Neuronal stem cell (in vitro differentiated cells): Measurements from ENCODE around the gene TAF1C.

Experiments used
- DNase-seq: peaks from one replicate; pipeline ENCODE4 v3.0.0-alpha.2; 2013; ENCODE audit warnings: low spot score
- H2AFZ ChIP-seq: one replicate; pipeline ENCODE4 v1.6.1; 2013; ENCODE audit warnings: mild to moderate bottlenecking, low read length, inconsistent platforms
- H2AK5ac ChIP-seq: 2 replicates; pipeline ENCODE4 v1.6.1; 2013; ENCODE audit warnings: low read depth, mild to moderate bottlenecking, inconsistent platforms, low read length, moderate library complexity, mixed read lengths
- H2BK120ac ChIP-seq: 2 replicates; pipeline ENCODE4 v1.6.1; 2013; ENCODE audit warnings: low read depth, mild to moderate bottlenecking, inconsistent platforms, low read length, moderate library complexity, mixed read lengths
- H2BK12ac ChIP-seq: one replicate; pipeline ENCODE4 v1.6.1; 2013; ENCODE audit warnings: low read length, inconsistent platforms
- H2BK15ac ChIP-seq: 2 replicates; pipeline ENCODE4 v1.6.1; 2013; ENCODE audit warnings: mild to moderate bottlenecking, low read length, inconsistent platforms, mixed read lengths
- H2BK5ac ChIP-seq: one replicate; pipeline ENCODE4 v1.6.1; 2013; ENCODE audit warnings: inconsistent platforms, mild to moderate bottlenecking, low read length, moderate library complexity
- H3K14ac ChIP-seq: one replicate; pipeline ENCODE4 v1.6.1; 2013; ENCODE audit warnings: low read length, inconsistent platforms
- H3K18ac ChIP-seq: 2 replicates; pipeline ENCODE4 v1.6.1; 2013; ENCODE audit warnings: low read length, inconsistent platforms
- H3K23ac ChIP-seq: 2 replicates; pipeline ENCODE4 v1.6.1; 2013; ENCODE audit warnings: low read depth, mild to moderate bottlenecking, mixed read lengths, low read length, inconsistent platforms; ENCODE audit not compliant: poor library complexity
- H3K27ac ChIP-seq: replicated peaks from 3 replicates; pipeline ENCODE4 v1.5.1; 2013; ENCODE audit warnings: low read length, inconsistent platforms
- H3K27me3 ChIP-seq, 3 experiments: 2 replicates each; pipeline ENCODE4 v1.6.1; 2013; ENCODE audit warnings: low read length in 3 of 3, mild to moderate bottlenecking in 2 of 3, inconsistent platforms in 1 of 3, low read depth in 1 of 3, mixed read lengths in 1 of 3, moderate library complexity in 1 of 3; ENCODE audit not compliant: control insufficient read depth in 3 of 3, insufficient read depth in 3 of 3
- H3K36me3 ChIP-seq, 2 donors: replicated peaks in 1 of 2; 2 replicates each; pipeline ENCODE4 v1.6.1; 2013; ENCODE audit warnings: low read length in 2 of 2; ENCODE audit not compliant: control insufficient read depth in 2 of 2, insufficient read depth in 2 of 2
- H3K4ac ChIP-seq: 2 replicates; pipeline ENCODE4 v1.6.1; 2013; ENCODE audit warnings: inconsistent platforms, mild to moderate bottlenecking, low read length, moderate library complexity
- H3K4me1 ChIP-seq, 2 donors: 1 replicate in 1 of 2; 2 replicates in 1 of 2; pipeline ENCODE4 v1.6.1; 2013; ENCODE audit warnings: low read length in 2 of 2, low read depth in 1 of 2; ENCODE audit not compliant: control insufficient read depth in 2 of 2, insufficient read depth in 1 of 2
- H3K4me2 ChIP-seq: one replicate; pipeline ENCODE4 v1.6.1; 2013; ENCODE audit warnings: mild to moderate bottlenecking, low read length, inconsistent platforms; ENCODE audit not compliant: insufficient read depth, poor library complexity, severe bottlenecking
- H3K4me3 ChIP-seq, 2 donors: 2 replicates each; pipeline ENCODE4 v1.5.1; 2013; ENCODE audit warnings: low read length in 2 of 2, mild to moderate bottlenecking in 2 of 2, inconsistent platforms in 1 of 2, moderate library complexity in 1 of 2
- H3K79me1 ChIP-seq: one replicate; pipeline ENCODE4 v1.6.1; 2013; ENCODE audit warnings: low read depth, mild to moderate bottlenecking, inconsistent platforms, low read length, moderate library complexity
- H3K9ac ChIP-seq: one replicate; pipeline ENCODE4 v1.6.1; 2013; ENCODE audit warnings: mild to moderate bottlenecking, low read depth, low read length, inconsistent platforms; ENCODE audit not compliant: poor library complexity
- H3K9me3 ChIP-seq, 2 donors: replicated peaks in 1 of 2; 2 replicates each; pipeline versions ENCODE3 to v1.6.1; 2013; ENCODE audit warnings: low read length in 2 of 2, mild to moderate bottlenecking in 2 of 2, inconsistent platforms in 1 of 2, low read depth in 1 of 2, mixed read lengths in 1 of 2, moderate library complexity in 1 of 2; ENCODE audit not compliant: control insufficient read depth in 2 of 2, insufficient read depth in 1 of 2
- H4K8ac ChIP-seq: one replicate; pipeline ENCODE4 v1.6.1; 2013; ENCODE audit warnings: low read depth, mild to moderate bottlenecking, inconsistent platforms, low read length, moderate library complexity
- H4K91ac ChIP-seq: one replicate; pipeline ENCODE4 v1.6.1; 2013; ENCODE audit warnings: low read length, low read depth, mild to moderate bottlenecking, inconsistent platforms; ENCODE audit not compliant: poor library complexity
- WGBS, 2 donors: extraction: QIAGEN DNeasy Blood & Tissue Kit; methylation state at CpG; one replicate each; pipeline ENCODE4 v1.1.7; 2013; ENCODE audit warnings: missing lambda C conversion rate in 2 of 2, mixed read lengths in 1 of 2; ENCODE audit not compliant: insufficient read length in 2 of 2, insufficient replicate concordance in 1 of 2; ENCODE audit errors: extremely low coverage in 2 of 2; 5-methylcytosine and 5-hydroxymethylcytosine counted together

Gene TAF1C

DNA sequence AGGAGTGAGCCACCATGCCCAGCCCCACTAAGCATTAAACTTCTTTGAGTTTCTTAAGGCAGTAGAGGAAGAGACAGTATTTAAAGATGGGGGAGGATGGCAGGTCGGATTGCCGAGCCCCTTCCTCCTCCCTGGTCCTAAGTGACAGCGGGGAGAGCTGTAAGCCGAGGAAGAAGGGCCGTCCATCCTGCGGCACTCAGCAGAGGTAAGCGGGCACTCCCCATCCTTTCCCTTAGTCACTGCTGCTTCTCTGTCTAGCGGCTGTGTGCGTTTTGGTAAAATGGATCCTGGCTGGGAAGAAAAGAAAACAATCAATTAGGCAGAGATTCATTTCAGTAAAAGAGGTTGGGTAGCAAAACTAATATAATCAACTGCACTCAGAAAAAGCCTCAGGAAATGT is 27.9 kb downstream of the TAF1C start:
- Histone ChIP-seq H3K4me1 (no peaks in the 10 kb centered on the region), H2BK5ac (no peak overlapping the region), H3K4me2 (no peak overlapping the region), H3K9me3 (no peaks in the 10 kb centered on the region), H3K9ac (no peak overlapping the region), H3K27me3 (peaks cover 0 to 27% (median 0%) of the 10 kb centered on the region in 3 experiments), H2BK12ac (no peak overlapping the region), H3K14ac (no peak overlapping the region), H2AK5ac (no peak overlapping the region), H3K36me3 (no peaks in the 10 kb centered on the region), H2AFZ (peak overlapping the region; percentile 65), H2BK15ac (no peak overlapping the region), H3K4ac (no peak overlapping the region), H3K4me3 (no peak overlapping the region), H2BK120ac (no peak overlapping the region), H3K23ac (no peak overlapping the region), H3K18ac (no peak overlapping the region), H3K27ac (no peak overlapping the region), H4K91ac (no peak overlapping the region), H3K79me1 (no peaks in the 10 kb centered on the region), H4K8ac (no peak overlapping the region)
- DNase-seq = no peak
- WGBS, 2 donors = no CpG with 5 or more reads among the region's 9 CpGs

DNA sequence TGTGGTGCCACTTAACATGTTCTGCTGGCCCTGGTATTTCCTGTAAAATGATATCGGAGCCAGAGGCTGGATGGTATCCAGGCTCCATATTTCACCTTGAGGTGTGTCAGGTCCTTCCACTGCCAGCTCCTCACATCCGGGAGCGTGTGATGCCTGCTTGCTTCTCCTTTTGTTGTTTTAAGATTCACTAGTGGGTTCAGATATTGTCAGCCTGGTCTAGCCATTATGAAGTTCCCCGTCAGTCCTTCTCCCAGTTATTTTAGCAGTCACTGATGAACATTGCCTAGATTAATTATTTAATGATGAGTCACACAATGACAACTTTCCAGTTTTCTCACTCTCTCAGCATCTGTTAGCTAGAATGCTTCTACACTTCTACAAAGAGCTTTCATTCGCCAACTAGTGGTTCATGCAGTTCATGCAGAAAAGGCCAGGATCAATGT is 30.5 kb downstream of the TAF1C start:
- peaks cover 0 to 34% (median 0%) of the 10 kb centered on the region in 3 experiments for H3K27me3 ChIP-seq
- H3K14ac ChIP-seq = no peak overlapping the region
- no peaks in the 10 kb centered on the region for H3K36me3 ChIP-seq
- WGBS, 2 donors = no CpG with 5 or more reads among the region's 5 CpGs
- H3K9ac ChIP-seq = no peak overlapping the region
- no peak overlapping the region for H3K4ac ChIP-seq
- H3K18ac ChIP-seq = no peak overlapping the region
- no peak overlapping the region for H2BK5ac ChIP-seq
- H2AFZ ChIP-seq = no peak overlapping the region
- H2AK5ac ChIP-seq = no peak overlapping the region
- H3K79me1 ChIP-seq = no peaks in the 10 kb centered on the region
- no peak overlapping the region for H3K4me3 ChIP-seq
- no peak overlapping the region for H3K27ac ChIP-seq
- no peak overlapping the region for H2BK15ac ChIP-seq
- no peak overlapping the region for H3K4me2 ChIP-seq
- H3K9me3 ChIP-seq = no peaks in the 10 kb centered on the region
- H3K4me1 ChIP-seq = no peaks in the 10 kb centered on the region
- no peak for DNase-seq
- H2BK120ac ChIP-seq = no peak overlapping the region
- H2BK12ac ChIP-seq = no peak overlapping the region
- no peak overlapping the region for H4K91ac ChIP-seq
- no peak overlapping the region for H3K23ac ChIP-seq
- H4K8ac ChIP-seq = no peak overlapping the region

DNA sequence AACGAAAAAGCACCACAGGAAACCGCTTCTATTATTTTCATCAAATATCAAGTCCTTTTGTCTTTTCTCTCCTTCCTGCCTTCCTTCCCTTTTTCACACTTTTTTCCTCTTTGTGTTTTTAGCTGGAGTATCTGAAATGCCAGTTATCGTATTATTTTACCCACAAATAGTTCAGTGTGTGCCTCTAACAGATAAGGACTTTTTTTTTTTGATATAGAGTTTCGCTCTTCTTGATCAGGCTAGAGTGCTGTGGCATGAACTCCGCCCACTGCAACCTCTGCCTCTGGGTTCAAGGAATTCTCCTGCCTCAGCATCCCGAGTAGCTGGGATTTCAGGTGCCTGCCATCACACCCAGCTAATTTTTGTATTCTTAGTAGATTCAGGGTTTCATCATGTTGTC is 31.1 kb downstream of the TAF1C start:
- no peak overlapping the region for H2AK5ac ChIP-seq
- H4K8ac ChIP-seq = no peak overlapping the region
- no peak overlapping the region for H2BK5ac ChIP-seq
- H2BK15ac ChIP-seq = no peak overlapping the region
- H2BK120ac ChIP-seq = no peak overlapping the region
- H3K27me3 ChIP-seq = peaks cover 0 to 36% (median 0%) of the 10 kb centered on the region in 3 experiments
- H3K4me2 ChIP-seq = no peak overlapping the region
- no peak overlapping the region for H3K4me3 ChIP-seq
- no peak overlapping the region for H3K4ac ChIP-seq
- no peak overlapping the region for H3K18ac ChIP-seq
- no peaks in the 10 kb centered on the region for H3K9me3 ChIP-seq
- no CpG with 5 or more reads among the region's 6 CpGs for WGBS, 2 donors
- H3K9ac ChIP-seq = no peak overlapping the region
- no peak overlapping the region for H3K23ac ChIP-seq
- no peaks in the 10 kb centered on the region for H3K36me3 ChIP-seq
- no peaks in the 10 kb centered on the region for H3K4me1 ChIP-seq
- H3K14ac ChIP-seq = no peak overlapping the region
- no peak overlapping the region for H3K27ac ChIP-seq
- no peak overlapping the region for H2AFZ ChIP-seq
- no peak overlapping the region for H2BK12ac ChIP-seq
- no peak overlapping the region for H4K91ac ChIP-seq
- H3K79me1 ChIP-seq = no peaks in the 10 kb centered on the region
- DNase-seq = no peak

DNA sequence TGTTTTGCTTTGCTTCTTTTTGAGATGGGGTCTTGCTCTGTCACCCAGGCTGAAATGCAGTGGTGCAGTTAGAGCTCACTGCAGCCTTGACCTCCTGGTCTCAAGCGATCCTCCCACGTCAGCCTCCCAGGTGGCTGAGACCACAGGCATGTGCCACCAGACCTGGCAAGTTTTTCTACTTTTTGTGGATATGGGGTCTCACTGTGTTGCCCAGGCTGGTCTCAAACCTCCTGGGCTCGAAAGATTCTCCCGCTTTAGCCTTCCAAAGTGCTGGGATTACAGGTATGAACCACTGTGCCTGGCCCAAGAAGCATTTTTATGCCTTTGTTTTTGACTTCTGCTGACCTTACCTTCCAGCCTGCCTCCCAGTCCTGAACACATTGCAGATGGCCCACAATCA is 31.6 kb downstream of the TAF1C start:
- H2BK12ac ChIP-seq = no peak overlapping the region
- no peaks in the 10 kb centered on the region for H3K9me3 ChIP-seq
- no peak for DNase-seq
- H3K18ac ChIP-seq = no peak overlapping the region
- no peak overlapping the region for H4K91ac ChIP-seq
- no peak overlapping the region for H2BK120ac ChIP-seq
- peaks cover 0 to 41% (median 0%) of the 10 kb centered on the region in 3 experiments for H3K27me3 ChIP-seq
- no peak overlapping the region for H3K9ac ChIP-seq
- H3K27ac ChIP-seq = no peak overlapping the region
- H2AFZ ChIP-seq = no peak overlapping the region
- no peaks in the 10 kb centered on the region for H3K4me1 ChIP-seq
- H2AK5ac ChIP-seq = no peak overlapping the region
- H3K23ac ChIP-seq = no peak overlapping the region
- WGBS, 2 donors = no CpG with 5 or more reads among the region's 4 CpGs
- no peak overlapping the region for H2BK5ac ChIP-seq
- H3K14ac ChIP-seq = no peak overlapping the region
- H3K4ac ChIP-seq = no peak overlapping the region
- H3K36me3 ChIP-seq = no peaks in the 10 kb centered on the region
- no peak overlapping the region for H3K4me2 ChIP-seq
- H3K79me1 ChIP-seq = no peaks in the 10 kb centered on the region
- no peak overlapping the region for H3K4me3 ChIP-seq
- no peak overlapping the region for H2BK15ac ChIP-seq
- no peak overlapping the region for H4K8ac ChIP-seq
